ENCODE measurements around the gene WHRN. TPM values are rescaled to one million over a fixed set of nuclear protein-coding genes. Genes with fewer than 3 reads are reported as not detected.
A peak's percentile ranks its signal among the peaks of the same experiment; 100 is the strongest.

WHRN gene
- total RNA-seq, 2 donors from 2014 or later: 3.3 to 3.6 TPM

GRCh38 chr9:114546851-114547250 lies 41.6 kb upstream of the WHRN start:
- no peaks in the 10 kb centered on the region for H3K27me3 ChIP-seq
- no peaks in the 10 kb centered on the region for H3K9me3 ChIP-seq
- no peak overlapping the region for H3K4me3 ChIP-seq
- no peak for DNase-seq
- no peak overlapping the region for H3K9ac ChIP-seq (ENCODE audit: low read depth in 2 of 2, low read length in 2 of 2)
- H3K36me3 ChIP-seq: no peaks in the 10 kb centered on the region
- no peaks in the 10 kb centered on the region for H3K4me1 ChIP-seq
- intact Hi-C loops (cut with DNase I): no loop called here
- no peak overlapping the region for H3K27ac ChIP-seq
- no peak for TF ChIP-seq CTCF (IDR thresholded peaks at IDR 0.05)

GRCh38 chr9:114545055-114545454 lies 39.8 kb upstream of the WHRN start:
- Histone ChIP-seq H3K4me1 (no peaks in the 10 kb centered on the region), H3K36me3 (no peaks in the 10 kb centered on the region), H3K4me3 (no peak overlapping the region), H3K27me3 (no peaks in the 10 kb centered on the region), H3K9me3 (no peaks in the 10 kb centered on the region), H3K27ac (no peak overlapping the region), H3K9ac (ENCODE audit: low read depth in 2 of 2, low read length in 2 of 2) (no peak overlapping the region)
- intact Hi-C loops (cut with DNase I): no loop called here
- TF ChIP-seq CTCF (IDR thresholded peaks at IDR 0.05): no peak
- no peak for DNase-seq

- intact Hi-C loops (cut with DNase I): loop anchor here (5.0 kb wide), 1 partner anchor 112 kb away; no protein-coding TSS in a partner anchor
- Histone ChIP-seq H3K27me3 (no peaks in the 10 kb centered on the region), H3K9me3 (no peaks in the 10 kb centered on the region), H3K4me3 (no peak overlapping the region), H3K27ac (no peak overlapping the region), H3K4me1 (no peaks in the 10 kb centered on the region), H3K36me3 (no peaks in the 10 kb centered on the region), H3K9ac (ENCODE audit: low read depth in 2 of 2, low read length in 2 of 2) (no peak overlapping the region)
- TF ChIP-seq CTCF (IDR thresholded peaks at IDR 0.05): no peak
- DNase-seq: no peak
Measured at GRCh38 chr9:114539701-114540380, 34.6 kb upstream of the WHRN start.

- no peak overlapping the region for H3K27ac ChIP-seq
- no peaks in the 10 kb centered on the region for H3K27me3 ChIP-seq
- no peaks in the 10 kb centered on the region for H3K36me3 ChIP-seq
- H3K4me3 ChIP-seq: no peak overlapping the region
- H3K4me1 ChIP-seq: no peaks in the 10 kb centered on the region
- DNase-seq: peak; percentile 42
- peak; percentile 24 for TF ChIP-seq CTCF (IDR thresholded peaks at IDR 0.05)
- no peak overlapping the region for H3K9ac ChIP-seq (ENCODE audit: low read depth in 2 of 2, low read length in 2 of 2)
- intact Hi-C loops (cut with DNase I): loop anchor here (5.0 kb wide), 1 partner anchor 114 kb away; no protein-coding TSS in a partner anchor
- no peaks in the 10 kb centered on the region for H3K9me3 ChIP-seq
Measured at GRCh38 chr9:114538241-114538640, 33.0 kb upstream of the WHRN start.

GRCh38 chr9:114532561-114533237 lies 27.4 kb upstream of the WHRN start:
- H3K36me3 ChIP-seq: no peaks in the 10 kb centered on the region
- H3K9ac ChIP-seq (ENCODE audit: low read depth in 2 of 2, low read length in 2 of 2): no peak overlapping the region
- intact Hi-C loops (cut with DNase I): no loop called here
- H3K4me3 ChIP-seq: no peak overlapping the region
- TF ChIP-seq CTCF (IDR thresholded peaks at IDR 0.05): no peak
- H3K27me3 ChIP-seq: no peaks in the 10 kb centered on the region
- DNase-seq: no peak
- no peaks in the 10 kb centered on the region for H3K4me1 ChIP-seq
- H3K27ac ChIP-seq: no peak overlapping the region
- no peaks in the 10 kb centered on the region for H3K9me3 ChIP-seq

All from colonic mucosa (tissue), 4 donors.